ENCODE data around the gene ASIC5. TPM values are rescaled to one million over a fixed set of nuclear protein-coding genes. Genes with fewer than 3 reads are reported as not detected.

ASIC5 gene
- total RNA-seq, 1 experiment from 2014 or later: not detected

DNA sequence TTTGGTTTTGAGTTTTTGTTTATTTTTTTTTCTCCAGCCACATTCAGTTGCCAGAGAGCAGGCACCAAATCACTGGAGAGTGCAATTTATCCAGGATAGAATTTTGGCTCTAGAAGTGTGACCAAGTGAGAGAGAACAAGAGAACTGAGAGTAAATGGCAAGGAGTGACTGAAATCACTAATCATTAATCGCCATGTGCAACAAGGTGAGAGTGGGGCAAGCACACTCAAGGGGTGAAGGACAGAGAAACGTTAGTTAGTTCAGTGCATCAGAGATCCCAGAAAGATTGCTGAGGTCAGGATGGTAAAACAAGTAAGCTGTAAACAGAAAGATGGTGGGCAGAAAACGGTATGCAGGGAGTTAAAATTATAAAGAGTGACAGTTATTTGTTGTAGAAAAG lies 17.8 kb upstream of the ASIC5 start:
- no peaks in the 10 kb centered on the region for H3K4me1 ChIP-seq
- Mint-ChIP-seq H3K27ac (ENCODE audit: unreplicated experiment) (no peak overlapping the region), H3K4me3 (ENCODE audit: unreplicated experiment) (no peak overlapping the region), H3K9me3 (ENCODE audit: unreplicated experiment) (peaks cover 31% of the 10 kb centered on the region), H3K36me3 (ENCODE audit: insufficient read depth, unreplicated experiment) (no peaks in the 10 kb centered on the region), H3K27me3 (ENCODE audit: insufficient read depth, unreplicated experiment) (no peaks in the 10 kb centered on the region), H3K4me1 (ENCODE audit: low read depth, unreplicated experiment) (no peaks in the 10 kb centered on the region)
- no peak overlapping the region for H3K4me3 ChIP-seq (ENCODE audit: low read depth, low read length)
- no peak for TF ChIP-seq CTCF (IDR thresholded peaks at IDR 0.05; ENCODE audit: insufficient read depth in 1 of 2, low read depth in 1 of 2, low read length in 1 of 2, severe bottlenecking in 1 of 2, unreplicated experiment in 1 of 2)
- ChIA-PET POLR2A (no interaction called here), CTCF (no interaction called here)
- no peaks in the 10 kb centered on the region for H3K27me3 ChIP-seq (replicated peaks; ENCODE audit: control insufficient read depth, insufficient read depth, low read length)
- no peaks in the 10 kb centered on the region for H3K36me3 ChIP-seq (ENCODE audit: control insufficient read depth, insufficient read depth, low read length)
- BruUV-seq (replicated peaks): no TSS peak
- no peak for DNase-seq
- intact Hi-C loops (cut with micrococcal nuclease; ENCODE audit: unreplicated experiment): no loop called here
- H3K9me3 ChIP-seq: no peaks in the 10 kb centered on the region

- no peaks in the 10 kb centered on the region for H3K36me3 ChIP-seq (ENCODE audit: control insufficient read depth, insufficient read depth, low read length)
- no TSS peak for BruUV-seq (replicated peaks)
- no peak for DNase-seq
- H3K27me3 ChIP-seq (replicated peaks; ENCODE audit: control insufficient read depth, insufficient read depth, low read length): no peaks in the 10 kb centered on the region
- no peaks in the 10 kb centered on the region; the same call in 1 of the 2 replicates for H3K9me3 ChIP-seq
- no peaks in the 10 kb centered on the region for H3K4me1 Mint-ChIP-seq (ENCODE audit: low read depth, unreplicated experiment)
- H3K9me3 Mint-ChIP-seq (ENCODE audit: unreplicated experiment): peaks cover 31% of the 10 kb centered on the region
- ChIA-PET CTCF (no interaction called here), POLR2A (no interaction called here)
- H3K27me3 Mint-ChIP-seq (ENCODE audit: insufficient read depth, unreplicated experiment): no peaks in the 10 kb centered on the region
- H3K4me1 ChIP-seq: no peaks in the 10 kb centered on the region
- intact Hi-C loops (cut with micrococcal nuclease; ENCODE audit: unreplicated experiment): no loop called here
- no peak for TF ChIP-seq CTCF (IDR thresholded peaks at IDR 0.05; ENCODE audit: insufficient read depth in 1 of 2, low read depth in 1 of 2, low read length in 1 of 2, severe bottlenecking in 1 of 2, unreplicated experiment in 1 of 2)
- no peaks in the 10 kb centered on the region for H3K36me3 Mint-ChIP-seq (ENCODE audit: insufficient read depth, unreplicated experiment)
- H3K4me3 Mint-ChIP-seq (ENCODE audit: unreplicated experiment): no peak overlapping the region
- H3K27ac Mint-ChIP-seq (ENCODE audit: unreplicated experiment): no peak overlapping the region
- H3K4me3 ChIP-seq (ENCODE audit: low read depth, low read length): no peak overlapping the region
Observed at GRCh38 chr4:155881555-155881954, 15.5 kb upstream of the ASIC5 start.

DNA sequence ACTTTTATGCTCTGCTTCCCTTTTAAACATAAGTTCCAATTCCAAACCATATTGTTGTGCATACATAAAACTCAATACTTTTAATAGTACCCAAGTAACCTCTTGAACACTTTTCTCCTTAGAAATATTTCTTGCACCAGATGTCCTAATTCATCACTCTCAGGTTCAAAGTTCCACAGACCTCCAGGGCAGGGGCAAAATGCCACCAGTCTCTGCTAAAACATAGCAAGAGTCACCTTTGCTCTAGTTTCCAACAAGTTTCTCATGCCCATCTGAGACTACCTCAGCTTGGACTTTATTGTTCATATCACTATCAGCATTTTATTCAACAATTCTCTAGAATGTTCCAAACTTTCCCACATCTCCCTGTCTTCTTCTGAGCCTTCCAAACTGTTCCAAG lies 13.7 kb upstream of the ASIC5 start:
- no TSS peak for BruUV-seq (replicated peaks)
- Mint-ChIP-seq H3K9me3 (ENCODE audit: unreplicated experiment) (peaks cover 31% of the 10 kb centered on the region), H3K4me1 (ENCODE audit: low read depth, unreplicated experiment) (no peaks in the 10 kb centered on the region), H3K27me3 (ENCODE audit: insufficient read depth, unreplicated experiment) (no peaks in the 10 kb centered on the region), H3K36me3 (ENCODE audit: insufficient read depth, unreplicated experiment) (no peaks in the 10 kb centered on the region), H3K4me3 (ENCODE audit: unreplicated experiment) (no peak overlapping the region), H3K27ac (ENCODE audit: unreplicated experiment) (no peak overlapping the region)
- H3K36me3 ChIP-seq (ENCODE audit: control insufficient read depth, insufficient read depth, low read length): no peaks in the 10 kb centered on the region
- intact Hi-C loops (cut with micrococcal nuclease; ENCODE audit: unreplicated experiment): no loop called here
- H3K27me3 ChIP-seq (replicated peaks; ENCODE audit: control insufficient read depth, insufficient read depth, low read length): no peaks in the 10 kb centered on the region
- no peak for DNase-seq
- H3K4me1 ChIP-seq: no peaks in the 10 kb centered on the region
- TF ChIP-seq CTCF (IDR thresholded peaks at IDR 0.05; ENCODE audit: insufficient read depth in 1 of 2, low read depth in 1 of 2, low read length in 1 of 2, severe bottlenecking in 1 of 2, unreplicated experiment in 1 of 2): no peak
- ChIA-PET POLR2A (no interaction called here), CTCF (no interaction called here)
- no peak overlapping the region for H3K4me3 ChIP-seq (ENCODE audit: low read depth, low read length)
- H3K9me3 ChIP-seq: peaks cover 9% of the 10 kb centered on the region

Measured in Caco-2 (cell line).